K562 (cell line): ENCODE data around the gene CREB3L2.

Experiments
- ATF2 ChIP-seq: sonication (generic); formaldehyde crosslinking; IDR thresholded peaks from 2 replicates; pipeline ENCODE4 v1.8.1; 2022; ENCODE audit warnings: missing genetic modification reagents
- CTCF ChIP-seq, 3 experiments: IDR thresholded peaks in 2 of 3; conservative IDR thresholded peaks in 1 of 3; 2 replicates each; pipeline ENCODE4 v1.5.1; 2011 to 2012; ENCODE audit warnings: low read length in 3 of 3, mild to moderate bottlenecking in 3 of 3, control low read depth in 2 of 3, improper control_type of control experiment in 1 of 3, inconsistent platforms in 1 of 3, low read depth in 1 of 3, mixed read lengths in 1 of 3, moderate library complexity in 1 of 3; ENCODE audit not compliant: insufficient read depth in 2 of 3
- ETV6 ChIP-seq, 3 experiments: fragments of 150-350 bp in 1 of 3; sonication (generic) in 1 of 3; formaldehyde crosslinking in 1 of 3; IDR thresholded peaks; 2 replicates each; pipeline versions ENCODE4 v1.6.1 to v1.8.0; 2014 to 2022; ENCODE audit warnings: borderline replicate concordance in 2 of 3, low read depth in 2 of 3, antibody characterized with exemption in 1 of 3, low read length in 1 of 3, mild to moderate bottlenecking in 1 of 3, missing genetic modification reagents in 1 of 3
- FOXK2 ChIP-seq, 2 experiments: fragments of 450-650 bp; IDR thresholded peaks in 1 of 2; conservative IDR thresholded peaks in 1 of 2; 2 replicates each; pipeline ENCODE4 v1.6.1; 2016; ENCODE audit warnings: low read depth in 2 of 2, mild to moderate bottlenecking in 1 of 2
- HMBOX1 ChIP-seq: sonication (generic); IDR thresholded peaks from 2 replicates; pipeline ENCODE4 v1.6.1; 2016
- NBN ChIP-seq: fragments of 450-650 bp; IDR thresholded peaks from 2 replicates; pipeline ENCODE4 v1.6.1; 2016; ENCODE audit warnings: low read depth, mild to moderate bottlenecking
- NR3C1 ChIP-seq: sonication (generic); formaldehyde crosslinking; IDR thresholded peaks from 2 replicates; pipeline ENCODE4 v1.8.1; 2022; ENCODE audit warnings: missing genetic modification reagents
- REST ChIP-seq, 2 experiments: fragments of 450-650 bp; formaldehyde crosslinking in 1 of 2; IDR thresholded peaks; 2 replicates each; pipeline versions ENCODE4 v1.4.0 to v1.6.1; 2014 to 2020; ENCODE audit warnings: mild to moderate bottlenecking in 2 of 2, borderline replicate concordance in 1 of 2, low read depth in 1 of 2
- SP1 ChIP-seq: sonication (generic); formaldehyde crosslinking; IDR thresholded peaks from 2 replicates; pipeline ENCODE4 v1.8.1; 2022; ENCODE audit warnings: mild to moderate bottlenecking, missing genetic modification reagents
- STAT6 ChIP-seq: sonication (generic); formaldehyde crosslinking; IDR thresholded peaks from 2 replicates; pipeline ENCODE4 v1.8.1; 2023; ENCODE audit warnings: mild to moderate bottlenecking, missing genetic modification reagents
- ZBTB1 ChIP-seq: sonication (generic); formaldehyde crosslinking; IDR thresholded peaks from 2 replicates; pipeline ENCODE4 v1.8.1; 2023; ENCODE audit warnings: missing genetic modification reagents, low read depth, mild to moderate bottlenecking, borderline replicate concordance
- TF ChIP-seq, protein P1 (sequence below): fragments of 450-650 bp; IDR thresholded peaks from 2 replicates; pipeline ENCODE4 v1.6.1; 2017; ENCODE audit warnings: mild to moderate bottlenecking, moderate library complexity
- TF ChIP-seq, protein P2 (sequence below): sonication (generic); formaldehyde crosslinking; IDR thresholded peaks from 2 replicates; pipeline ENCODE4 v1.8.1; 2023; ENCODE audit warnings: mild to moderate bottlenecking, missing genetic modification reagents

DNA sequence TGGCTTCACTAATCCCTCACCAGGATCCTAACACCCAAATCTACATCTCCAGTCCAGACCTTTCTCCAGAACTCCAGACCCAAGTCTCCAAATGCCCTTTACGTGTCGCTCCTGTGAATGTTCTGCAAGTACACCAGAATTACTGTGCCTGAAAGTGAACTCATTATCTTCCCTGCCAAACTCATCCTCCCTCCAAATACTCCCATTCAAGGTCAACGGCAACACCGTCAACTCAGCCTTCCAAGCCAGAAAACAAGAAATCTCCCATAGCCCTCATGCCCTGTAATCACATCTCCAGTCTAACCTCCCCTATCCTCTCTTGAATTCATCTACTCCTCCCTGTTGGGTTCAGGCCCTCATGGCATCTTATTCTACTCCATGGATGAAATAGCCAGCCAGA, 12.3 kb downstream of the CREB3L2 start:
- TF ChIP-seq ZBTB1: no peak
- TF ChIP-seq HMBOX1: no peak
- TF ChIP-seq REST (IDR thresholded peaks at IDR 0.05; ENCODE audit: borderline replicate concordance): no peak
- TF ChIP-seq REST (CRISPR knock-in tag; IDR thresholded peaks at IDR 0.05; ENCODE audit: low read depth): no peak
- TF ChIP-seq ATF2 (CRISPR knock-in tag): no peak
- no peak for TF ChIP-seq SP1 (CRISPR knock-in tag)
- TF ChIP-seq FOXK2 (conservative IDR thresholded peaks at IDR 0.05 in 1 of 2, IDR thresholded peaks at IDR 0.05 in 1 of 2; ENCODE audit: low read depth in 2 of 2): no peak
- TF ChIP-seq CTCF (IDR thresholded peaks at IDR 0.05 in 2 of 3, conservative IDR thresholded peaks at IDR 0.05 in 1 of 3; ENCODE audit: insufficient read depth in 2 of 3, low read depth in 1 of 3, low read length in 3 of 3): no peak
- TF ChIP-seq ETV6 (IDR thresholded peaks at IDR 0.05; ENCODE audit: borderline replicate concordance in 1 of 2, low read depth in 2 of 2, low read length in 1 of 2): no peak
- no peak for TF ChIP-seq ETV6 (CRISPR knock-in tag; IDR thresholded peaks at IDR 0.05; ENCODE audit: borderline replicate concordance)
- TF ChIP-seq STAT6: no peak
- TF ChIP-seq NBN: no peak
- TF ChIP-seq, protein P1, sequence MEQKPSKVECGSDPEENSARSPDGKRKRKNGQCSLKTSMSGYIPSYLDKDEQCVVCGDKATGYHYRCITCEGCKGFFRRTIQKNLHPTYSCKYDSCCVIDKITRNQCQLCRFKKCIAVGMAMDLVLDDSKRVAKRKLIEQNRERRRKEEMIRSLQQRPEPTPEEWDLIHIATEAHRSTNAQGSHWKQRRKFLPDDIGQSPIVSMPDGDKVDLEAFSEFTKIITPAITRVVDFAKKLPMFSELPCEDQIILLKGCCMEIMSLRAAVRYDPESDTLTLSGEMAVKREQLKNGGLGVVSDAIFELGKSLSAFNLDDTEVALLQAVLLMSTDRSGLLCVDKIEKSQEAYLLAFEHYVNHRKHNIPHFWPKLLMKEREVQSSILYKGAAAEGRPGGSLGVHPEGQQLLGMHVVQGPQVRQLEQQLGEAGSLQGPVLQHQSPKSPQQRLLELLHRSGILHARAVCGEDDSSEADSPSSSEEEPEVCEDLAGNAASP: no peak
- TF ChIP-seq, protein P2, sequence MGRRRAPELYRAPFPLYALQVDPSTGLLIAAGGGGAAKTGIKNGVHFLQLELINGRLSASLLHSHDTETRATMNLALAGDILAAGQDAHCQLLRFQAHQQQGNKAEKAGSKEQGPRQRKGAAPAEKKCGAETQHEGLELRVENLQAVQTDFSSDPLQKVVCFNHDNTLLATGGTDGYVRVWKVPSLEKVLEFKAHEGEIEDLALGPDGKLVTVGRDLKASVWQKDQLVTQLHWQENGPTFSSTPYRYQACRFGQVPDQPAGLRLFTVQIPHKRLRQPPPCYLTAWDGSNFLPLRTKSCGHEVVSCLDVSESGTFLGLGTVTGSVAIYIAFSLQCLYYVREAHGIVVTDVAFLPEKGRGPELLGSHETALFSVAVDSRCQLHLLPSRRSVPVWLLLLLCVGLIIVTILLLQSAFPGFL (CRISPR knock-in tag): no peak
- TF ChIP-seq NR3C1 (CRISPR knock-in tag): no peak
